Activated CD8-positive, alpha-beta T cell treated with anti-CD3 and anti-CD28 coated beads for 36 hours (primary cell): ENCODE results near the gene NFE2L1. TPM values are rescaled to one million over a fixed set of nuclear protein-coding genes. Genes with fewer than 3 reads are reported as not detected.

ENCODE experiments used
- ATAC-seq: fragments of 200-7000 bp; cut with Tn5 transposase; one replicate; pipeline ENCODE4 v1.10.0; 2021; ENCODE audit warnings: mild to moderate bottlenecking, moderate library complexity
- CTCF ChIA-PET: fragments of 350-600 bp; sonication (Branson Sonifier 250); formaldehyde crosslinking; loops from one replicate; lab custom pipeline; 2021; ENCODE audit warnings: antibody characterized with exemption; lab: Charles Lee
- POLR2A ChIA-PET: fragments of 350-600 bp; sonication (Branson Sonifier 250); formaldehyde crosslinking; loops from one replicate; lab custom pipeline; 2021; ENCODE audit warnings: antibody characterized with exemption; lab: Charles Lee
- DNase-seq: peaks from one replicate; pipeline ENCODE4 v3.0.0-alpha.2; 2020
- H3K27ac Mint-ChIP-seq: one replicate; pipeline ENCODE4 v1.8.0; 2021; ENCODE audit warnings: mild to moderate bottlenecking, mixed read lengths
- H3K27me3 Mint-ChIP-seq: one replicate; pipeline ENCODE4 v1.8.0; 2021; ENCODE audit warnings: mixed read lengths
- H3K36me3 Mint-ChIP-seq: one replicate; pipeline ENCODE4 v1.8.0; 2021; ENCODE audit warnings: low read depth, mixed read lengths
- H3K4me1 Mint-ChIP-seq: one replicate; pipeline ENCODE4 v1.8.0; 2021; ENCODE audit warnings: low read depth, mixed read lengths
- H3K4me3 Mint-ChIP-seq: one replicate; pipeline ENCODE4 v1.8.0; 2021; ENCODE audit warnings: mild to moderate bottlenecking, moderate library complexity, mixed read lengths
- H3K9me3 Mint-ChIP-seq: one replicate; pipeline ENCODE4 v1.8.0; 2021; ENCODE audit warnings: mixed read lengths
- CTCF ChIP-seq: fragments of 200-600 bp; IDR thresholded peaks from one replicate; pipeline ENCODE4 v1.8.0; 2022; ENCODE audit warnings: antibody characterized with exemption, mild to moderate bottlenecking
- intact Hi-C: fragments of 100-400 bp; cut with micrococcal nuclease; formaldehyde crosslinking; loops from one replicate; pipeline ENCODE4 v1.10.0; 2022
- total RNA-seq, 2 experiments: library from RNA; stranded (reverse); gene quantifications; one replicate each; pipeline ENCODE4 v1.2.3, GENCODE V29; 2021

NFE2L1 gene
- total RNA-seq, 2 experiments from 2014 or later, result 88.3 to 90.3 TPM

GRCh38 chr17:48021934-48022333 is 26.2 kb upstream of the NFE2L1 start:
- peaks cover 25% of the 10 kb centered on the region for H3K27me3 Mint-ChIP-seq
- DNase-seq (no peak), ATAC-seq (no peak)
- H3K27ac Mint-ChIP-seq, result no peak overlapping the region
- H3K4me3 Mint-ChIP-seq, result no peak overlapping the region
- intact Hi-C loops, result no loop called here
- ChIA-PET POLR2A (no interaction called here), CTCF (interaction anchor here (1.3 to 1.8 kb wide), 2 partner anchors 77 to 181 kb away, joined by 3 to 6 read pairs; partner anchors contain the start of gene SCRN2)
- TF ChIP-seq CTCF, result no peak
- no peaks in the 10 kb centered on the region for H3K36me3 Mint-ChIP-seq
- H3K9me3 Mint-ChIP-seq, result no peaks in the 10 kb centered on the region
- peaks cover 33% of the 10 kb centered on the region for H3K4me1 Mint-ChIP-seq

- ChIA-PET POLR2A (no interaction called here), CTCF (no interaction called here)
- intact Hi-C loops, result no loop called here
- Mint-ChIP-seq H3K27me3 (peaks cover 27% of the 10 kb centered on the region), H3K36me3 (no peaks in the 10 kb centered on the region), H3K4me3 (peak overlapping the region; percentile 15), H3K4me1 (peaks cover 28% of the 10 kb centered on the region), H3K27ac (no peak overlapping the region), H3K9me3 (no peaks in the 10 kb centered on the region)
- DNase-seq, result no peak
- no peak for ATAC-seq
- TF ChIP-seq CTCF, result no peak
Observed at GRCh38 chr17:48022901-48023300, 25.3 kb upstream of the NFE2L1 start.

GRCh38 chr17:48023400-48024148 is 24.6 kb upstream of the NFE2L1 start:
- peaks cover 31% of the 10 kb centered on the region for H3K27me3 Mint-ChIP-seq
- ChIA-PET CTCF (no interaction called here), POLR2A (no interaction called here)
- H3K27ac Mint-ChIP-seq, result no peak overlapping the region
- H3K36me3 Mint-ChIP-seq, result no peaks in the 10 kb centered on the region
- H3K9me3 Mint-ChIP-seq, result no peaks in the 10 kb centered on the region
- TF ChIP-seq CTCF, result peak; percentile 28
- ATAC-seq (peak; percentile 5), DNase-seq (peak; percentile 73)
- H3K4me3 Mint-ChIP-seq, result peak overlapping the region; percentile 65
- peaks cover 28% of the 10 kb centered on the region for H3K4me1 Mint-ChIP-seq
- intact Hi-C loops, result no loop called here

GRCh38 chr17:48024149-48025039 is 23.8 kb upstream of the NFE2L1 start:
- Mint-ChIP-seq H3K36me3 (no peaks in the 10 kb centered on the region), H3K4me3 (peak overlapping the region; percentile 79), H3K4me1 (peaks cover 28% of the 10 kb centered on the region), H3K9me3 (no peaks in the 10 kb centered on the region), H3K27me3 (peaks cover 31% of the 10 kb centered on the region), H3K27ac (no peak overlapping the region)
- POLR2A ChIA-PET, result no interaction called here
- intact Hi-C loops, result no loop called here
- CTCF ChIA-PET, result interaction anchor here (0.9 to 7.3 kb wide), 17 partner anchors 10 to 284 kb away, joined by 3 to 283 read pairs (median 15); partner anchors contain the start of genes COPZ2, NFE2L1 and SNX11
- DNase-seq (peak; percentile 67), ATAC-seq (peak; percentile 5)
- TF ChIP-seq CTCF, result no peak
